Anterior cingulate cortex (tissue), 58 donors: ENCODE data around the gene MRPL33.

Source experiments
- DNase-seq, 58 donors: peaks; one replicate each; lab custom pipeline; 2025; lab: John Stamatoyannopoulos, UW

The MRPL33 gene

GRCh38 chr2:27771548-27772335 is at the start of gene MRPL33:
TSS of gene MRPL33 (plus strand) at chr2:27771719. CDS start at chr2:27771778, 59 bp downstream.
- DNase-seq: peak; percentile 39 to 95 (median 89)

DNA sequence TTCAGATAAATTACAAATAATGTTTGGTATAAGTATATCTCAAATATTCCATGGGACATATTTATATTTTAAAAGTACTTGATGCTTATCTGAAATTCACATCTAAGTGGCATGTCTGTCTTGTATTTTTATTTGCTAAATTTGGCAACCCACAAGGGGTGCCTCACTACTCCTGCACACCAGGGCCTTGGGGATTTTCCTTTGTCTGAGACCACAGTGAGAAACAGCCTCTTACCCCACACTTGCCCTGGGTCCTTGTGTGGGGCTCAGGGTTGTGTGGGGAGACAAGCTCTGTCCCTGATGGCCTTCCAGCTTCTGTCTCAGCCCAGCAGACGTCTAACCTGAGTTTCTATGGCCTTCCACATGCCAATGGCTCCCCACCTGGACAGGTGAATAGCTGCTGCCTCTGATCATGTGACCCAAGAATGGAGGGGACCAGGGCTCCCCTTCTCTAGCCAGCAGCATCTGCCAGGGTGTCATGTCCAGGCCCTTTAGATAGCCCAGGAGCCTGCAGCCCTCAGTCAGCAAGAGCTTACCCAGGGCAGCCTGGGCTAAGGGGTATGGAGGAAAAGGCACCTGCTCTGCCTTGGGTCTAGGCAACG is 49.5 kb upstream of the MRPL33 start:
- DNase-seq: no peak

DNA sequence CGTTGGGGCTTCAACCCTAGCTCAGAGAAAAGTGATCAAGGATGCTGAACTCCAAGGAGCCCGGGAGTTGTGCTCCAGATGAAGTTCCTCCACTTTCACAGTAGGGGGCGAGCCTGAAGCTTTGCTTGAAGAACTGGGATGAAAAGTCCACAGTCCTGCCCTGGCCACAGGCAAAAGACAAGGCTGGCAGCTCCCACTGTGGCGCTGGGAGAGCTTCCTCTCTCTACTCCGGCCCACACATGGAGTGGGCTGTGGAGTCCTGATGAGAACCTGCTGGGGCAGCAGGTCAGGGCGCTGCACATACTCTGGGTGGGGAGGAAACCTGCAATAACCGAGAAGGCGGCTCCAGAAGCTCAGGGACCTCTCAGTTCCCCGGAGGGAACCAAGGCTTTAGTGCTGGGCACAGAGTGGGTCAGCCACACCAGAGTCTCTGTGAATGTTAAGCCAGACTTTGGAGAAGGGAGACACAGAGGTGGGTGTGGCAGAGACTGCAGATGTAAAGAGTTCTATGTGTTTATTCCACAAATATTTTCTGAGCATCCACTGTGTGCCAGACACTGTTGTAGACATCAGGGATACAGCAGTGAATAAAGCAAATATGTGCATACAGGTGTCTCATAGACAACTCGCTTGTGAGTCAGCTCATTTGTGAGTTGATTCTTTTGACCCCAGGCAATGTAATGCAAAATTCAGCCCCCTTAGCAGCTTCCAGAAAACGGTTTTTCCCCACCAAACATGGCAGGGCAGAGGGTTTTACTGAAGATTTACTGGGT is 48.0 kb upstream of the MRPL33 start:
- peak in 47 of 58 donors; percentile 12 to 85 (median 49) for DNase-seq

- DNase-seq: peak in 1 of 58 donors; percentile 18
Measured at GRCh38 chr2:27724191-27724590, 47.3 kb upstream of the MRPL33 start.

GRCh38 chr2:27724905-27725701 is 46.4 kb upstream of the MRPL33 start:
- DNase-seq: no peak

GRCh38 chr2:27727257-27727656 is 44.3 kb upstream of the MRPL33 start:
- no peak for DNase-seq

GRCh38 chr2:27728081-27728858 is 43.2 kb upstream of the MRPL33 start:
- no peak for DNase-seq

DNA sequence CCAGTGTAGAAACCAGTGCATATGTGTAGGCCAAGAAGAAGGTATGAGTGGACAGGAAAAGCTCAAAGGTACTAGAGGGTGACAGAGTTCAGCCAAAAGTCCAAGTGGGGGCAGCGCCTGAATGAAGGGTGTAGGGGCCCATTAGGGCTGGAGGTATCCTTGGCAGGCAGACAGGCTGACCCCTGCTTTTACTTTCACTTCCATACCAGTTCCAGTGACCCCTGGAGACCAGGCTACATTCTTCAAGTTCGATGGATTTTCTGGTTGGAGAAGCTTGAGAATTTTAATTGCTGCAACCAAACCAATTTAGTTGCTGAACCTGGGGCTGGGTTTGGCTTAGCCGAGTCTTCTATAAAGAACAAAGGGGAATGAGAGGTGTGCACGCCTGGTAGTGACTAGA is 42.3 kb upstream of the MRPL33 start:
- DNase-seq: no peak

GRCh38 chr2:27729614-27730013 is 41.9 kb upstream of the MRPL33 start:
- DNase-seq: no peak

DNA sequence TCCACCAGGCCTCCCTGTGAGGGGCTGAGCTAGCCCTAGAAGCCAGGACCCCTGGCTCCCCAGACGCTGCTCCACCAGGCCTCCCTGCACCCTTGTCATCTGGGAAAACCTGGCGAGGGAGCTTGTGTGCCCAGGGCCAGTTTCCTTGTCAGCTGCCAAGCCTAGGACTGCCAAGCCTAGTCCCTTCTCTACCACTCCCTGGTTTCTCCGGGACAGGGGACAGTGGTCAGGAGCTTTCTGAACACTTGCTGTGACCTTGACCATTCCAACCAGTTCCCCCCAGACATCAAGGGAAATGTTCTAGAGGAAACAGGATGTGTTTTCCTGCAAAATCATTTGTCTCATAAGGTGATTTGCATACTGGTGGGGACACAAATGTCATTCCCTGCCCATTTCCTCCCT is 41.3 kb upstream of the MRPL33 start:
- no peak for DNase-seq

GRCh38 chr2:27730980-27731691 is 40.4 kb upstream of the MRPL33 start:
- no peak for DNase-seq

DNA sequence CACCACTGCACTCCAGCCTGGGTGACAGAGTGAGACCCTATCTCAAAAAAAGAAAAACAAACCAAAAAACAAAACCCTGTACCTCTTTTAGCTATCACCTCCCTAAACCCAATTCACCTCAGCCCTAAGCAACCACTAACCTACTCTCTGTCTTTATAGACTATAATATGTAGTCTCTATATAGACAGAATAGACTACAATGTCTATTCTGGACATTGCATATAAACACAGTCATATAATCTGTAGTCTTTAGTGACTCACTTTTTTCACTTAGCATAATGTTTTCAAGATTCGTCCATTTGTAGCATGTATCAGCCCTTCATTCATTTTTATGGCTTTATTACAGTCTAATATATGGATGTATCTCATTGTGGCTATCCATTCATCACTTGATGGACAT is 37.2 kb upstream of the MRPL33 start:
- DNase-seq: no peak

DNA sequence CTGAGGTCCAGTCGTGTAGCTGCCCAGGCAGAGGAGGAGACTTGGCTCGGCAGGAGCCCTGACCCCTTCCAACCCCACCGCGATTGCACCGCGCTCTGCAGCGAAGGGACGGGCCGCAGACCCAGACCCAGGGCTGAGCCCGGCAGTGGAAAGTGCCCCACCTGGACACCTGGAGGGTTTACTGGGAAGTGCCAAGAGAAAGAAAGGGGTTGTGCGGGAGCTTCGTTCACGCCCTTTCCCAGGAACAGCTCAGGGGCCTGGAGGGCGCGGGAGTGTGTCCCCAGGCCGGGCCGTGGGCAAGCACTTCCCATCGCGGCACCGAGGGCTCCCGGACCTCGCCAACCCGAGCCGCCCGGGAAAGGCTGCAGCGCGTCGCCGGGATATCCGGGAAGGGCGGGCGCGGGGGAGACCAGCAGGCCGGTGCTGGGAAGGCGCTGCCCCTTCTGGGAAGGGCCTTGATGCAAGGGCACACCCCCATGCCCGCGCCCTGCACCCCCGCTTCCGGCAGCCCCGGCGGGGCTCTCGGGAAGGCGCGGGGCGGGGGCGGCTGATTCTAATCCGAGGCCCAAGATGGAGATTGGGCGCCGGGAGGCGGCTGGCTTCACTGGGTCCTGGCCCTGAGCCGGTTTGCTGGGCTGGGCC is 36.1 kb upstream of the MRPL33 start:
- DNase-seq: peak in 28 of 58 donors; percentile 11 to 79 (median 39)

GRCh38 chr2:27736031-27736889 is 35.3 kb upstream of the MRPL33 start:
- no peak for DNase-seq

GRCh38 chr2:27736890-27737204 is 34.7 kb upstream of the MRPL33 start:
- no peak for DNase-seq

- peak in 17 of 58 donors; percentile 9 to 55 (median 32) for DNase-seq
Measured at GRCh38 chr2:27737676-27738348, 33.7 kb upstream of the MRPL33 start.
